ENCODE data around the gene LEPR. TPM values are rescaled to one million over a fixed set of nuclear protein-coding genes. Genes with fewer than 3 reads are reported as not detected.
"Not testable (repeated sequence)": the region's sequence is repeated elsewhere in the genome, so short reads cannot be mapped to it uniquely, and the experiment has no call there.

Gene LEPR
- total RNA-seq, 4 donors from 2014 or later = 5.1 to 12.9 (median 11.0) TPM

- H3K4me3 ChIP-seq (ENCODE audit: low read depth, poor library complexity, severe bottlenecking) = no peak overlapping the region
- intact Hi-C loops (cut with DNase I; ENCODE audit: low total_unique reads) = no loop called here
- no peak for TF ChIP-seq CTCF (IDR thresholded peaks at IDR 0.05)
- TF ChIP-seq POLR2A (IDR thresholded peaks at IDR 0.05) = no peak
- DNase-seq (ENCODE audit: low spot score in 2 of 2) = no peak
Measured at GRCh38 chr1:65457868-65458267, 37.4 kb downstream of the LEPR start.

GRCh38 chr1:65458730-65459396, 38.4 kb downstream of the LEPR start:
- WGBS, 2 donors = 43 to 74% methylated on average over 2 of the region's 2 CpGs
- no peak for TF ChIP-seq POLR2A (IDR thresholded peaks at IDR 0.05)
- TF ChIP-seq CTCF (IDR thresholded peaks at IDR 0.05) = no peak
- no peak for DNase-seq (ENCODE audit: low spot score in 2 of 2)
- intact Hi-C loops (cut with DNase I; ENCODE audit: low total_unique reads) = no loop called here
- H3K4me3 ChIP-seq (ENCODE audit: low read depth, poor library complexity, severe bottlenecking) = no peak overlapping the region

GRCh38 chr1:65459397-65459768, 38.9 kb downstream of the LEPR start:
- H3K4me3 ChIP-seq (ENCODE audit: low read depth, poor library complexity, severe bottlenecking) = no peak overlapping the region
- intact Hi-C loops (cut with DNase I; ENCODE audit: low total_unique reads) = no loop called here
- 72 to 83% methylated on average over 1 of the region's 1 CpG for WGBS, 2 donors
- TF ChIP-seq POLR2A (IDR thresholded peaks at IDR 0.05) (no peak), CTCF (IDR thresholded peaks at IDR 0.05) (no peak)
- DNase-seq (ENCODE audit: low spot score in 2 of 2) = no peak

- DNase-seq (ENCODE audit: low spot score in 2 of 2); H3K4me3 ChIP-seq (ENCODE audit: low read depth, poor library complexity, severe bottlenecking); intact Hi-C loops (cut with DNase I; ENCODE audit: low total_unique reads): not testable (repeated sequence)
- WGBS, 2 donors = 93 to 100% methylated on average over 1 of the region's 1 CpG
Measured at GRCh38 chr1:65465837-65466236, 45.4 kb downstream of the LEPR start.

- WGBS, 2 donors = 54 to 69% methylated on average over 4 to 6 of the region's 6 CpGs
- intact Hi-C loops (cut with DNase I; ENCODE audit: low total_unique reads) = no loop called here
- H3K4me3 ChIP-seq (ENCODE audit: low read depth, poor library complexity, severe bottlenecking) = no peak overlapping the region
- no peak for TF ChIP-seq CTCF (IDR thresholded peaks at IDR 0.05)
- DNase-seq (ENCODE audit: low spot score in 2 of 2) = no peak
Measured at GRCh38 chr1:65467536-65467935, 47.1 kb downstream of the LEPR start.

GRCh38 chr1:65469126-65469888, 48.8 kb downstream of the LEPR start:
- no peak for DNase-seq (ENCODE audit: low spot score in 2 of 2)
- intact Hi-C loops (cut with DNase I; ENCODE audit: low total_unique reads) = no loop called here
- H3K4me3 ChIP-seq (ENCODE audit: low read depth, poor library complexity, severe bottlenecking) = no peak overlapping the region
- 52 to 63% methylated on average over 4 of the region's 4 CpGs for WGBS, 2 donors
- no peak for TF ChIP-seq POLR2A (IDR thresholded peaks at IDR 0.05)

Data from lower leg skin (tissue), 4 donors.